ENCODE data around the gene MZB1.
A peak's percentile ranks its signal among the peaks of the same experiment; 100 is the strongest.

Gene MZB1

GRCh38 chr5:139408191-139408590, 18.5 kb upstream of the MZB1 start:
- no peak overlapping the region for H2AFZ ChIP-seq (ENCODE audit: low read depth)
- H3K27me3 ChIP-seq (ENCODE audit: insufficient read depth, low read depth), result no peaks in the 10 kb centered on the region
- H3K4me1 ChIP-seq (ENCODE audit: low read depth, poor library complexity, severe bottlenecking), result peaks cover 25% of the 10 kb centered on the region
- no peaks in the 10 kb centered on the region for H3K36me3 ChIP-seq (ENCODE audit: insufficient read depth)
- no peaks in the 10 kb centered on the region for H4K20me1 ChIP-seq (ENCODE audit: insufficient read depth)
- H3K27ac ChIP-seq, result no peak overlapping the region
- no peak overlapping the region for H3K4me2 ChIP-seq
- no peak overlapping the region for H3K4me3 ChIP-seq (IDR thresholded peaks at IDR 0.05; ENCODE audit: insufficient read depth, low read depth, low read length)
- TF ChIP-seq, protein P1, sequence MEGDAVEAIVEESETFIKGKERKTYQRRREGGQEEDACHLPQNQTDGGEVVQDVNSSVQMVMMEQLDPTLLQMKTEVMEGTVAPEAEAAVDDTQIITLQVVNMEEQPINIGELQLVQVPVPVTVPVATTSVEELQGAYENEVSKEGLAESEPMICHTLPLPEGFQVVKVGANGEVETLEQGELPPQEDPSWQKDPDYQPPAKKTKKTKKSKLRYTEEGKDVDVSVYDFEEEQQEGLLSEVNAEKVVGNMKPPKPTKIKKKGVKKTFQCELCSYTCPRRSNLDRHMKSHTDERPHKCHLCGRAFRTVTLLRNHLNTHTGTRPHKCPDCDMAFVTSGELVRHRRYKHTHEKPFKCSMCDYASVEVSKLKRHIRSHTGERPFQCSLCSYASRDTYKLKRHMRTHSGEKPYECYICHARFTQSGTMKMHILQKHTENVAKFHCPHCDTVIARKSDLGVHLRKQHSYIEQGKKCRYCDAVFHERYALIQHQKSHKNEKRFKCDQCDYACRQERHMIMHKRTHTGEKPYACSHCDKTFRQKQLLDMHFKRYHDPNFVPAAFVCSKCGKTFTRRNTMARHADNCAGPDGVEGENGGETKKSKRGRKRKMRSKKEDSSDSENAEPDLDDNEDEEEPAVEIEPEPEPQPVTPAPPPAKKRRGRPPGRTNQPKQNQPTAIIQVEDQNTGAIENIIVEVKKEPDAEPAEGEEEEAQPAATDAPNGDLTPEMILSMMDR (conservative IDR thresholded peaks at IDR 0.05; ENCODE audit: low read depth, low read length), result no peak
- H3K9ac ChIP-seq, result no peak overlapping the region
- H3K79me2 ChIP-seq (ENCODE audit: insufficient read depth, low read depth), result no peaks in the 10 kb centered on the region

GRCh38 chr5:139407517-139407916, 17.8 kb upstream of the MZB1 start:
- Histone ChIP-seq H3K4me3 (IDR thresholded peaks at IDR 0.05; ENCODE audit: insufficient read depth, low read depth, low read length) (no peak overlapping the region), H3K9ac (no peak overlapping the region), H4K20me1 (ENCODE audit: insufficient read depth) (no peaks in the 10 kb centered on the region), H3K27ac (no peak overlapping the region), H3K79me2 (ENCODE audit: insufficient read depth, low read depth) (no peaks in the 10 kb centered on the region), H3K4me1 (ENCODE audit: low read depth, poor library complexity, severe bottlenecking) (peaks cover 25% of the 10 kb centered on the region), H3K27me3 (ENCODE audit: insufficient read depth, low read depth) (no peaks in the 10 kb centered on the region), H2AFZ (ENCODE audit: low read depth) (no peak overlapping the region), H3K4me2 (no peak overlapping the region), H3K36me3 (ENCODE audit: insufficient read depth) (no peaks in the 10 kb centered on the region)
- TF ChIP-seq, protein P1 (conservative IDR thresholded peaks at IDR 0.05; ENCODE audit: low read depth, low read length), result no peak

DNA sequence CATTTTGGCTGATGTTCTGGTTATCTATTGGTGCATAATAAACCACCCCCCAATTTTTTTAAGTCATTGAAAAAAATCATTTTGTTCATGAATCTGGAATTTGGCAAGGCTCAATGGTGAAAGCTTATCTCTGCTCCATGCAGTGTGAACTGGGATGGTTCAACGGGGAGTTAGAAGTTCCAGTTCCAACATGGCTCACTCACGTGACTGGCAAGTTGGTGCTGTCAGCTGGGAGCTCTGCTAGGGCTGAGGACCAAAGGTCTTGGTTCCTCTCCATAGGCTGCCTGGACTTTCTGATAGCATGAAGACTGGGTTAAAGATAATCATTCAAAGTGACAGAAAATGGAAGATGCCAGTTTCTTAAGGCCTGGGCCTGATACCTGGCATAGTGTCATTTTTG, 17.2 kb upstream of the MZB1 start:
- Histone ChIP-seq H3K4me3 (IDR thresholded peaks at IDR 0.05; ENCODE audit: insufficient read depth, low read depth, low read length) (no peak overlapping the region), H4K20me1 (ENCODE audit: insufficient read depth) (no peaks in the 10 kb centered on the region), H3K27me3 (ENCODE audit: insufficient read depth, low read depth) (no peaks in the 10 kb centered on the region), H3K4me1 (ENCODE audit: low read depth, poor library complexity, severe bottlenecking) (peaks cover 21% of the 10 kb centered on the region), H3K9ac (no peak overlapping the region), H3K4me2 (no peak overlapping the region), H3K79me2 (ENCODE audit: insufficient read depth, low read depth) (no peaks in the 10 kb centered on the region), H3K36me3 (ENCODE audit: insufficient read depth) (no peaks in the 10 kb centered on the region), H2AFZ (ENCODE audit: low read depth) (no peak overlapping the region), H3K27ac (no peak overlapping the region)
- TF ChIP-seq, protein P1 (conservative IDR thresholded peaks at IDR 0.05; ENCODE audit: low read depth, low read length), result no peak

DNA sequence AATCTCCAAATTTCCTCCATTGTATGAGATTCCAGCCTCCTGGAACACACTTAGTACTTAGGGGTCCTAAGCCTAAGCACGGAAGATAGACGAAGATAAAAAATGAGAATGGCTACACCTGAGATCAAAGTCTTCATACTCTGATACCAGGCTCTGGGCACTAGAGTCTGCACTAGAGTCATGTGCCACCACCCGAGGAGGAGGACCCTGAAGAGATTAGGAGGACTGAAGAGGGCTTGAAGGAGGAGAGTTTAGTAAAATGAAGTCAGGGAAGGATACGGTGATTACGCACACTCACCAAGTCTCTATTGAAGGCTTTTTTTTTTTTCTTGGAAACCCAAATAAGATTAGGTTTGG, 14.7 kb upstream of the MZB1 start:
- Histone ChIP-seq H3K36me3 (ENCODE audit: insufficient read depth) (no peaks in the 10 kb centered on the region), H3K4me1 (ENCODE audit: low read depth, poor library complexity, severe bottlenecking) (peaks cover 20% of the 10 kb centered on the region), H3K4me2 (peak overlapping the region; percentile 67), H3K4me3 (IDR thresholded peaks at IDR 0.05; ENCODE audit: insufficient read depth, low read depth, low read length) (no peak overlapping the region), H3K79me2 (ENCODE audit: insufficient read depth, low read depth) (no peaks in the 10 kb centered on the region), H2AFZ (ENCODE audit: low read depth) (peak overlapping the region; percentile 77), H3K9ac (peak overlapping the region; percentile 56; the same call in 1 of the 2 replicates), H3K27ac (peak overlapping the region; percentile 75), H4K20me1 (ENCODE audit: insufficient read depth) (no peaks in the 10 kb centered on the region), H3K27me3 (ENCODE audit: insufficient read depth, low read depth) (no peaks in the 10 kb centered on the region)
- TF ChIP-seq, protein P1 (conservative IDR thresholded peaks at IDR 0.05; ENCODE audit: low read depth, low read length), result no peak
